HAP-1 (cell line): ENCODE measurements around the gene MYT1.

Source experiments
- DNase-seq, 2 experiments: peaks; one replicate each; pipeline ENCODE4 v3.0.0-alpha.2; 2016 to 2020; ENCODE audit warnings: low spot score in 2 of 2
- H3K27me3 ChIP-seq: fragments of 250-450 bp; sonication (Bioruptor Pico); 2 replicates; pipeline ENCODE4 v1.5.1; 2020; ENCODE audit warnings: low read depth, mild to moderate bottlenecking, moderate library complexity
- H3K36me3 ChIP-seq: fragments of 250-450 bp; sonication (Bioruptor Pico); replicated peaks from 2 replicates; pipeline ENCODE4 v1.5.1; 2020; ENCODE audit warnings: mild to moderate bottlenecking
- H3K4me1 ChIP-seq: fragments of 250-450 bp; sonication (Bioruptor Pico); 2 replicates; pipeline ENCODE4 v1.5.1; 2020; ENCODE audit warnings: mild to moderate bottlenecking
- H3K4me3 ChIP-seq: fragments of 250-450 bp; sonication (Bioruptor Pico); 2 replicates; pipeline ENCODE4 v1.5.1; 2020; ENCODE audit warnings: mild to moderate bottlenecking, moderate library complexity
- H3K9me3 ChIP-seq: fragments of 250-450 bp; sonication (Bioruptor Pico); 2 replicates; pipeline ENCODE4 v1.5.1; 2020; ENCODE audit warnings: mild to moderate bottlenecking, moderate library complexity
- in situ Hi-C: fragments of 300-500 bp; cut with MboI; formaldehyde crosslinking; loops from 3 replicates; pipeline ENCODE4 v1.14.3; 2020; ENCODE audit warnings: low sequenced_read_pairs, inconsistent platforms, mixed read lengths

Gene MYT1

GRCh38 chr20:64145458-64146300, 18.6 kb upstream of the MYT1 start:
- peaks cover 8% of the 10 kb centered on the region for H3K9me3 ChIP-seq
- no peak overlapping the region for H3K4me3 ChIP-seq
- no peaks in the 10 kb centered on the region for H3K27me3 ChIP-seq
- in situ Hi-C loops = no loop called here
- peak in 1 of 2 experiments; percentile 36 for DNase-seq
- no peaks in the 10 kb centered on the region for H3K4me1 ChIP-seq
- H3K36me3 ChIP-seq = no peaks in the 10 kb centered on the region

- H3K27me3 ChIP-seq = no peaks in the 10 kb centered on the region
- H3K36me3 ChIP-seq = no peaks in the 10 kb centered on the region
- H3K9me3 ChIP-seq = peaks cover 8% of the 10 kb centered on the region
- no peak overlapping the region for H3K4me3 ChIP-seq
- DNase-seq = no peak
- H3K4me1 ChIP-seq = no peaks in the 10 kb centered on the region
- in situ Hi-C loops = no loop called here
Measured at GRCh38 chr20:64146301-64146935, 17.8 kb upstream of the MYT1 start.

DNA sequence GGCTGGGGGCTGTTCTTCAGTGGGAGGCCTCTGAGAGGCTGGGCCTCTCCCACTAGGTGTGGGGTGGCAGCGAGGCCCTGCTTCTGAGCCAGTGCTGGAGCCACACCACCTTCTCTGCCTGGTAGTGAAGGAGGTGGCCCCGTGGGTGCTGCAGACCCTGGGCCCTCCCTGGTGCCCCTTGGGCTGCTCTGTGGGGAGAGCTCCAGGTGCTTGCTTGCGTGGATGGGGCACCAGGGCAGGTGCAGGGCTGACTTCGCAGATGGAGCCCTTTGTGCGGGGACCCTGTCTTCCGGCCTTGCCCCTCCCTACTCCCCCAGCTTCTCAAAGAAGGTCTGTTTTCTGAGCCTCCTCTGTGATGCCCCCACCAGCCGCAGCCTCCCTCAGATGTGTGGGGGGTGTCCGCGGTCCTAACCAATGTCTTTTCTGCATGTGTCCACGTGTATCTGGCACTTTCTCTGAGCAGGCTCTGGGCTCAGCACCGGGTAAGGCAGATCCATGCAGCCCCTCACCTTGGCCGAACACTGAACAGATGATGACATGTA, 17.2 kb upstream of the MYT1 start:
- Histone ChIP-seq H3K36me3 (no peaks in the 10 kb centered on the region), H3K9me3 (peaks cover 8% of the 10 kb centered on the region), H3K27me3 (no peaks in the 10 kb centered on the region), H3K4me3 (no peak overlapping the region), H3K4me1 (no peaks in the 10 kb centered on the region)
- in situ Hi-C loops = no loop called here
- no peak for DNase-seq

GRCh38 chr20:64148581-64148980, 15.7 kb upstream of the MYT1 start:
- Histone ChIP-seq H3K4me3 (no peak overlapping the region), H3K4me1 (no peaks in the 10 kb centered on the region), H3K9me3 (peaks cover 8% of the 10 kb centered on the region), H3K36me3 (no peaks in the 10 kb centered on the region), H3K27me3 (no peaks in the 10 kb centered on the region)
- DNase-seq = no peak
- in situ Hi-C loops = no loop called here

GRCh38 chr20:64149141-64149540, 15.1 kb upstream of the MYT1 start:
- no peaks in the 10 kb centered on the region for H3K36me3 ChIP-seq
- in situ Hi-C loops = no loop called here
- no peak overlapping the region for H3K4me3 ChIP-seq
- no peak for DNase-seq
- no peaks in the 10 kb centered on the region for H3K4me1 ChIP-seq
- no peaks in the 10 kb centered on the region for H3K27me3 ChIP-seq
- peaks cover 8% of the 10 kb centered on the region for H3K9me3 ChIP-seq

- Histone ChIP-seq H3K4me1 (no peaks in the 10 kb centered on the region), H3K9me3 (peaks cover 5% of the 10 kb centered on the region), H3K27me3 (no peaks in the 10 kb centered on the region), H3K4me3 (no peak overlapping the region), H3K36me3 (no peaks in the 10 kb centered on the region)
- DNase-seq = no peak
- in situ Hi-C loops = no loop called here
Measured at GRCh38 chr20:64149809-64150560, 14.3 kb upstream of the MYT1 start.

- no peaks in the 10 kb centered on the region for H3K27me3 ChIP-seq
- in situ Hi-C loops = no loop called here
- no peak for DNase-seq
- no peaks in the 10 kb centered on the region for H3K4me1 ChIP-seq
- no peaks in the 10 kb centered on the region for H3K36me3 ChIP-seq
- H3K9me3 ChIP-seq = no peaks in the 10 kb centered on the region
- H3K4me3 ChIP-seq = no peak overlapping the region
Measured at GRCh38 chr20:64150756-64151632, 13.3 kb upstream of the MYT1 start.

DNA sequence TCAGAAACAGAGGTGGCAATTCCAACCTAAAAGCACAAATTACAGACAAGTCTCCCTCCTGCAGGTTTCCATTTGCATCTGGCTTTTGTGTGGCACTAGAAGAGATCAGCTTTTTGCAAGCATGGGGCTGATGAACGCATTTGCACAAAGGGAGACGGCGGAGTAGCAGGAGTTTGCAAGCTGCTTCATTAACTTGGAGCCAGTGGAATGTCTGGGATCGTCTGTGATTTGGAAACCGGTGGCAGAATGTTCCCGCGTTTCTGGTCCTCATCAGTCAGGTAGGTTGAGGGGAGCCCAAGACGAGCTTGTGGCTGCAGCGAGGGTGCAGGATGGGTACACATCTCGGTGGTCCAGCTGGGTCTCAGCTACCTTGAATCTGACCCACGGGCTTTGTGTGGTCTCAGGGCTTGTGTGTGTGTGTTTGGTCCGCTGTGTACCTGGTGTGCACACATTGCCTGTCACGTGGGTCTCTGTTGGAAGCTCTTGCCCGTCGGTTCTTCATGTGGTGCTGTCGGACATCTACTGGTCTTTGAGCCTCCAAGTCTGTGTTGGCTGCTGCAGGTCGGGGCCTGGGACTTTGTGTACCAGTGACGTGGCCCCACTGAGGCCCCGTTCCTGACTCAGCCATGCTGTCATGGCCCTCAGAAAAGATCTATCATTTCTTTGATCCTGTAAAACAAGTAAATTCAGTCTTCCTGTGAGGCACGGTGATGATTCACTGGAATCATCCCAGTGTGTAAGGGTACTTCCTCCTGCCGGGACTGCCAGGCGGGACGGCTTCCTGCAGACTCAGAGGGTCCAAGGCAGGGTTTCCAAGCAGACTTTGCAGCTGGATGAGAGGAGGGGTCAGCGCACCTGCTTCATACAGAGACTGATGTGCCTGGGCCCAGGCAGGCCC, 12.4 kb upstream of the MYT1 start:
- no peak overlapping the region for H3K4me3 ChIP-seq
- in situ Hi-C loops = no loop called here
- no peaks in the 10 kb centered on the region for H3K4me1 ChIP-seq
- H3K36me3 ChIP-seq = no peaks in the 10 kb centered on the region
- H3K9me3 ChIP-seq = no peaks in the 10 kb centered on the region
- DNase-seq = no peak
- no peaks in the 10 kb centered on the region for H3K27me3 ChIP-seq

DNA sequence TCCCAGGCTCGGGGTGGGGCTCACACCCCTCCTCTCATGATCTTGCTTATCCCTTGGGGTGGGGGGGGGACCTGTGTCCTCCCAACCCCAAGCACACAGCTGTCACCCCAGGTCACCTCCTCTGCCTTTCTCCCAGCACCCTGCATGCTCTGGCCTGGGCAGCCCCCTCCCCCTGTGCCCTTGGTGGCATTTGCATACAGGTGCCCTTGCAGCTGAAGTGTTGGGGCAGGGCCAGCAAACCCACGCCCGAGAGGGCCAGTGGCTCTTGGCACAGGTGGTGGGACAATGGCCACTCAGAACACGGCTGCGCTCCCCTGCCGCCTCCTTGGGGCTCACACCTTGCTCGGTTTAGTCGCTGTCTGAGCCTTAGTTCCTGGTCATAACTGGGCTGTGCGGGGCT, 11.3 kb upstream of the MYT1 start:
- Histone ChIP-seq H3K4me3 (no peak overlapping the region), H3K4me1 (no peaks in the 10 kb centered on the region), H3K27me3 (no peaks in the 10 kb centered on the region), H3K9me3 (no peaks in the 10 kb centered on the region), H3K36me3 (no peaks in the 10 kb centered on the region)
- in situ Hi-C loops = no loop called here
- DNase-seq = no peak

GRCh38 chr20:64153410-64153809, 10.8 kb upstream of the MYT1 start:
- no peaks in the 10 kb centered on the region for H3K27me3 ChIP-seq
- H3K9me3 ChIP-seq = no peaks in the 10 kb centered on the region
- H3K4me3 ChIP-seq = no peak overlapping the region
- H3K4me1 ChIP-seq = no peaks in the 10 kb centered on the region
- H3K36me3 ChIP-seq = no peaks in the 10 kb centered on the region
- in situ Hi-C loops = no loop called here
- no peak for DNase-seq

DNA sequence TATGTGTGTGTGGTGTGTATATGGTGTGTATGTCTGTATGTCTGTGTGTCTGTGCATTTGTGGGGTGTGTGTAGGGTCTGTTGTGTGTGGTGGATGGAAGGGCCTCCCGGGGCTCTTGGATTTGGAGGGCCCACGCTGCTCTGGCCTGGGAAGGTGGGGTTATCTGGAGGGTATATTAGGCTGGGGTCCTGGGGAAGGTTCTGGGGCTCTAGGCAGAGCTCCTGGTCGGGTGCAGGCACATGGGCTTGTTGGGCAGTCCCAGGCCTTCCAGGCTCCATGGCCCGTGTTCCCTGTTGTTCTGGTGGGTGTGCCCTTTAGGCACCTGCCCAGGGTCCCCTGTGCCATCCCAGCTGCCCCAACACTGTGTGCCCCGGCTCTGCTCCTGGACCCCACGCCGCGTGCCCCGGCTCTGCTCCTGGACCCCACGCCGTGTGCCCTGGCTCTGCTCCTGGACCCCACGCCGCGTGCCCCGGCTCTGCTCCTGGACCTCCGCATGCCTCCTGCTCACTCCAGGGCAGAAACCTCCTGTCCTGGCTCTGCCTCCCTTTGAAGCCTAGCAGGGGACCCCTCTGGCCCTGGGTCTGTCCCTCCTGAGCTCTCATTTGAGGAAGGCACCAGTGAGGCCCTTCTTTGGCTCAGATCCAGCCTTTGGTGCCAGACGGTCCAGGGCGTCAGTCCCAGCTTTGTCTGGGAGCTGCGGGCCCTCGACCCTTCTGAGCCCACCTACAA, 10.2 kb upstream of the MYT1 start:
- H3K4me1 ChIP-seq = no peaks in the 10 kb centered on the region
- in situ Hi-C loops = no loop called here
- no peaks in the 10 kb centered on the region for H3K36me3 ChIP-seq
- no peaks in the 10 kb centered on the region for H3K27me3 ChIP-seq
- H3K9me3 ChIP-seq = no peaks in the 10 kb centered on the region
- H3K4me3 ChIP-seq = no peak overlapping the region
- no peak for DNase-seq
